GM12878 (cell line): ENCODE results near the gene NEU1. TPM values are rescaled to one million over a fixed set of nuclear protein-coding genes. Genes with fewer than 3 reads are reported as not detected.

Source experiments
- ATAC-seq: fragments of 200-7000 bp; cut with Tn5 transposase; 3 replicates; pipeline ENCODE4 v1.9.1; 2020; ENCODE audit warnings: mild to moderate bottlenecking, moderate library complexity
- BruUV-seq: library from RNA; stranded (reverse); fragments of 400-500 nt; replicated peaks from 2 replicates; lab custom pipeline; 2021; lab: Mats Ljungman, UMichigan
- CTCF ChIA-PET: fragments of 300-600 bp; sonication (Branson Sonifier 250); formaldehyde crosslinking; extraction: SDS; loops from one replicate; lab custom pipeline; 2021; ENCODE audit warnings: inconsistent platforms; lab: Yijun Ruan, JAX
- POLR2A ChIA-PET: fragments of 350-600 bp; formaldehyde crosslinking; extraction: SDS; loops from one replicate; lab custom pipeline; 2021; ENCODE audit warnings: inconsistent platforms; lab: Charles Lee
- RAD21 ChIA-PET: fragments of 300-600 bp; sonication (Branson Sonifier 250); formaldehyde crosslinking; loops from one replicate; lab custom pipeline; 2023; ENCODE audit warnings: antibody characterized with exemption; ENCODE audit not compliant: unreplicated experiment; lab: Charles Lee
- SMC1A ChIA-PET: fragments of 300-600 bp; sonication (Branson Sonifier 250); formaldehyde crosslinking; loops from one replicate; lab custom pipeline; 2023; ENCODE audit not compliant: unreplicated experiment, uncharacterized antibody; lab: Charles Lee
- DNase-seq: peaks from one replicate; pipeline ENCODE4 v3.0.0-alpha.2; 2011; ENCODE audit warnings: low read depth, low spot score
- FAIRE-seq: peaks from 3 replicates; lab custom pipeline; 2011; peaks lifted over from hg19 to GRCh38; lab: Jason Lieb, UNC
- H2AFZ ChIP-seq: 2 replicates; pipeline ENCODE4 v1.6.0; 2011; ENCODE audit warnings: low read depth, low read length, control low read depth; ENCODE audit not compliant: control insufficient read depth
- H3K27ac ChIP-seq: 2 replicates; pipeline ENCODE4 v1.5.1; 2011; ENCODE audit warnings: control low read depth; ENCODE audit not compliant: control insufficient read depth, insufficient read depth
- H3K27me3 ChIP-seq, 2 experiments: replicated peaks in 1 of 2; 2 replicates each; pipeline versions ENCODE4 v1.6.0 to v1.6.1; 2011; ENCODE audit warnings: low read length in 1 of 2; ENCODE audit not compliant: control insufficient read depth in 2 of 2, insufficient read depth in 2 of 2
- H3K36me3 ChIP-seq, 2 experiments: 2 replicates each; pipeline ENCODE4 v1.5.1; 2011; ENCODE audit warnings: low read length in 1 of 2; ENCODE audit not compliant: control insufficient read depth in 2 of 2, insufficient read depth in 2 of 2
- H3K4me1 ChIP-seq: 2 replicates; pipeline ENCODE4 v1.6.1; 2011; ENCODE audit warnings: mild to moderate bottlenecking, low read length, moderate library complexity, mixed read lengths; ENCODE audit not compliant: control insufficient read depth, insufficient read depth
- H3K4me2 ChIP-seq: 2 replicates; pipeline ENCODE4 v1.6.0; 2011; ENCODE audit warnings: control low read depth; ENCODE audit not compliant: control insufficient read depth, insufficient read depth
- H3K4me3 ChIP-seq: fragments of 200-600 bp; sonication (generic); 2 replicates; pipeline ENCODE4 v1.5.1; 2016
- H3K79me2 ChIP-seq: 2 replicates; pipeline ENCODE4 v1.6.0; 2011; ENCODE audit warnings: low read length; ENCODE audit not compliant: control insufficient read depth, insufficient read depth
- H3K9ac ChIP-seq: 2 replicates; pipeline ENCODE4 v1.8.0; 2011; ENCODE audit warnings: low read length, control low read depth, mixed read lengths; ENCODE audit not compliant: control insufficient read depth, insufficient read depth
- H3K9me3 ChIP-seq: replicated peaks from 3 replicates; pipeline ENCODE4 v1.5.1; 2011; ENCODE audit warnings: mild to moderate bottlenecking, low read length; ENCODE audit not compliant: control insufficient read depth, insufficient read depth
- H4K20me1 ChIP-seq: 2 replicates; pipeline ENCODE4 v1.6.0; 2011; ENCODE audit not compliant: control insufficient read depth, insufficient read depth
- CHD1 ChIP-seq: IDR thresholded peaks from 2 replicates; pipeline ENCODE4 v1.6.1; 2012; ENCODE audit warnings: low read depth, low read length, improper control_type of control experiment
- CREB1 ChIP-seq: IDR thresholded peaks from 2 replicates; pipeline ENCODE4 v1.6.1; 2012; ENCODE audit warnings: low read depth, mild to moderate bottlenecking, inconsistent platforms
- FOXM1 ChIP-seq: IDR thresholded peaks from 2 replicates; pipeline ENCODE4 v1.6.1; 2012; ENCODE audit warnings: low read depth, mild to moderate bottlenecking, inconsistent platforms, low read length, moderate library complexity
- NFXL1 ChIP-seq: fragments of 450-650 bp; IDR thresholded peaks from 2 replicates; pipeline ENCODE4 v1.6.1; 2017; ENCODE audit warnings: antibody characterized with exemption, mild to moderate bottlenecking, borderline replicate concordance
- NR2C2 ChIP-seq: IDR thresholded peaks from 2 replicates; pipeline ENCODE4 v1.6.1; 2011; ENCODE audit warnings: borderline replicate concordance, low read depth; ENCODE audit not compliant: control insufficient read depth, insufficient read length
- PAX5 ChIP-seq: IDR thresholded peaks from 2 replicates; pipeline ENCODE4 v1.6.1; 2011; ENCODE audit warnings: low read depth, low read length, borderline replicate concordance
- PRDM15 ChIP-seq: fragments of 450-650 bp; formaldehyde crosslinking; IDR thresholded peaks from 2 replicates; pipeline ENCODE4 v1.4.0; 2020; ENCODE audit warnings: mild to moderate bottlenecking, moderate library complexity
- USF2 ChIP-seq: IDR thresholded peaks from 2 replicates; pipeline ENCODE4 v1.6.1; 2011; ENCODE audit warnings: low read depth, low read length, improper control_type of control experiment, borderline replicate concordance
- ZBED1 ChIP-seq: IDR thresholded peaks from 2 replicates; pipeline ENCODE4 v1.6.1; 2016; ENCODE audit warnings: borderline replicate concordance
- ZNF687 ChIP-seq: fragments of 450-650 bp; IDR thresholded peaks from 2 replicates; pipeline ENCODE4 v1.6.1; 2017; ENCODE audit warnings: mild to moderate bottlenecking, moderate library complexity
- WGBS: methylation state at CpG from one replicate; pipeline ENCODE4 v1.1.6; 2016; ENCODE audit warnings: low lambda C conversion rate; ENCODE audit not compliant: insufficient replicate concordance, insufficient coverage; ENCODE audit errors: missing lambda C conversion rate; 5-methylcytosine and 5-hydroxymethylcytosine counted together
- in situ Hi-C: fragments of 300-500 bp; cut with MboI; formaldehyde crosslinking; loops from 9 replicates; pipeline ENCODE4 v1.14.3; 2018; ENCODE audit warnings: mixed read lengths
- intact Hi-C: fragments of 100-400 bp; cut with micrococcal nuclease; formaldehyde crosslinking; loops from one replicate; pipeline ENCODE4 v1.14.2; 2022; ENCODE audit not compliant: unreplicated experiment
- polyA plus RNA-seq, 11 experiments: library from polyadenylated mRNA; depleted of rRNA in 4 of 11; unstranded in 6 of 11; stranded (reverse) in 5 of 11; fragments of >200 nt; fragmentation: Nextera tagmentation in 4 of 11; fragmentation: Illumina TruSeq in 1 of 11; extraction: Ambion mirVana in 4 of 11; extraction: Trizol in 1 of 11; gene quantifications; 1 replicate in 1 of 11; 2 replicates in 10 of 11; pipeline versions ENCODE4 v1.2.1 to v1.2.3, GENCODE V29; 2011 to 2016; ENCODE audit warnings: inconsistent platforms in 2 of 11, missing spikeins in 2 of 11, low read depth in 1 of 11
- total RNA-seq, 4 experiments: library from RNA; depleted of rRNA in 3 of 4; stranded (reverse); fragments of >200 nt in 3 of 4; fragmentation: Illumina TruSeq in 1 of 4; extraction: Trizol in 1 of 4; gene quantifications; 2 replicates each; pipeline versions ENCODE4 v1.2.1 to v1.2.3, GENCODE V29; 2013 to 2021

The NEU1 gene
- total and polyA plus RNA-seq, 10 of the 15 experiments (the other 5 are each of a cell fraction or from before 2014, with no cell fraction given), result 7.2 to 26.9 (median 21.6) TPM

GRCh38 chr6:31837369-31838113, 25.1 kb downstream of the NEU1 start:
- no peak for FAIRE-seq
- H4K20me1 ChIP-seq, result peaks cover 9% of the 10 kb centered on the region
- in situ Hi-C loops, result loop anchor here (10.0 kb wide), 1 partner anchor 293 kb away; the partner anchor contains the start of genes ATP6V1G2, DDX39B and NFKBIL1
- peak overlapping the region; percentile 82 for H3K4me3 ChIP-seq
- H3K27ac ChIP-seq, result peak overlapping the region; percentile 96
- peak overlapping the region; percentile 30 for H3K4me2 ChIP-seq
- H3K9ac ChIP-seq, result peak overlapping the region; percentile 90
- WGBS, result 0% methylated on average over 1 of the region's 1 CpG
- H3K9me3 ChIP-seq, result no peaks in the 10 kb centered on the region
- no TSS peak for BruUV-seq
- no peaks in the 10 kb centered on the region for H3K27me3 ChIP-seq
- peaks cover 52% of the 10 kb centered on the region for H3K79me2 ChIP-seq
- H3K4me1 ChIP-seq, result peaks cover 18% of the 10 kb centered on the region
- ChIA-PET POLR2A (interaction anchor here (0.7 to 10.9 kb wide), 4 partner anchors 22 to 100 kb away, joined by 3 to 122 read pairs (median 13); partner anchors contain the start of genes CLIC1, MSH5 and NEU1), CTCF (interaction anchor here (0.6 to 3.3 kb wide), 7 partner anchors 14 to 86 kb away, joined by 3 to 22 read pairs (median 3); partner anchors contain the start of genes LSM2 and NEU1), SMC1A (interaction anchor here (0.6 to 2.3 kb wide), 6 partner anchors 20 to 296 kb away, joined by 3 to 13 read pairs (median 4); partner anchors contain the start of genes DDX39B and NEU1), RAD21 (interaction anchor here (0.8 to 2.2 kb wide), 6 partner anchors 25 to 184 kb away, joined by 3 to 10 read pairs (median 4); partner anchors contain the start of gene NEU1)
- intact Hi-C loops, result no loop called here
- DNase-seq, result no peak
- H3K36me3 ChIP-seq, result peaks cover 10 to 24% of the 10 kb centered on the region in 2 experiments
- H2AFZ ChIP-seq, result no peak overlapping the region
- no peak for ATAC-seq
- TF ChIP-seq NFXL1 (no peak), PRDM15 (CRISPR knock-in tag) (no peak), NR2C2 (no peak), CREB1 (no peak), FOXM1 (0 out of 2 replicates have a peak, but pooled peaks have one; percentile 5), CHD1 (no peak), PAX5 (no peak), USF2 (no peak), ZBED1 (0 out of 2 replicates have a peak, but pooled peaks have one; percentile 7), ZNF687 (no peak)
